Measurements from ENCODE around the gene RPS6KA1. TPM values are rescaled to one million over a fixed set of nuclear protein-coding genes. Genes with fewer than 3 reads are reported as not detected.

RPS6KA1 gene
- total and polyA plus RNA-seq, 8 donors: 13.6 to 32.2 (median 18.4) TPM

DNA sequence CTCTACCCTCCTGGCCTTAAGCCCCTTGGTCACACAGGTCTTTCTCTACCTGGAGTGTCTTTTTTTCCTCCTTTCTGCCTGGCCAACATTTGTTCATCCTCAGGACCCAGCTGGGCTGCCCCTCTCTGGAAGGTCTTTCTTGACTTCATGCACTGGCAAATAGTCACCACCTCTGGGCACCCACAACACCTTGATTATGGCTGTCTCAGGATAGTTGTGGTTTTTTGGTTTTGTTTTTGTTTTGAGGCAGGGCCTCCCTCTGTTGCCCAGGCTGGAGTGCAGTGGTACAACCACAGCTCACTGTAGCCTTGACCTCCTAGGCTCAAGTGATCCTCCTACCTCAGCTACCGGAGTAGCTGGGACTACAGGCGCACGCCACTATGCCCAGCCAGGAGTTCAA, 10.8 kb downstream of the RPS6KA1 start:
- no peak overlapping the region for H3K27ac ChIP-seq

DNA sequence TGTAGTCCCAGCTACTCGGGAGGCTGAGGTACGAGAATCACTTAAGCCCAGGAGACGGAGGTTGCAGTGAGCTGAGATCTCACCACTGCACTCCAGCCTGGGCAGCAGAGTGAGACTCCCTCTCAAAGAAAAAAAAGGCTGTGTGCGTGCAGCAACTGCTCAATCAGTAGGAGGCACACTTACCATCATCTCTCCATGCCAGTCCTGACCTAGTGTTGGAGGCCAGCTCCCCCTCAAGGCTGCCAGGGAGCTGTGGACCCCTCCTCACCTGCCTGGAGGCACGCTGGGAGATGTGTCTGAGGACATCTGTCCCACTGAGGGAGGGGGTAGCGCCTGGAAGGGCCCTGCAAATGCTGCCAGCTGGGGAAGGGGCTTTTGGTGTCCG, 11.9 kb downstream of the RPS6KA1 start:
- H3K4me1 ChIP-seq: peaks cover 0 to 5% (median 0%) of the 10 kb centered on the region in 3 donors

More for the DNA sequence above, 10.8 kb downstream of the RPS6KA1 start:
- no peak for ATAC-seq
- FAIRE-seq: no peak
- Histone ChIP-seq H3K9me3 (no peaks in the 10 kb centered on the region), H3K36me3 (no peaks in the 10 kb centered on the region), H3K27me3 (no peaks in the 10 kb centered on the region), H3K4me3 (no peak overlapping the region), H3K4me1 (peaks cover 0 to 8% (median 0%) of the 10 kb centered on the region in 3 donors)
- intact Hi-C loops (cut with DNase I): no loop called here
- no peak for DNase-seq
- whole genome bisulfite sequencing, 2 donors: 96 to 98% methylated on average over 3 of the region's 3 CpGs
- TF ChIP-seq, protein P1, sequence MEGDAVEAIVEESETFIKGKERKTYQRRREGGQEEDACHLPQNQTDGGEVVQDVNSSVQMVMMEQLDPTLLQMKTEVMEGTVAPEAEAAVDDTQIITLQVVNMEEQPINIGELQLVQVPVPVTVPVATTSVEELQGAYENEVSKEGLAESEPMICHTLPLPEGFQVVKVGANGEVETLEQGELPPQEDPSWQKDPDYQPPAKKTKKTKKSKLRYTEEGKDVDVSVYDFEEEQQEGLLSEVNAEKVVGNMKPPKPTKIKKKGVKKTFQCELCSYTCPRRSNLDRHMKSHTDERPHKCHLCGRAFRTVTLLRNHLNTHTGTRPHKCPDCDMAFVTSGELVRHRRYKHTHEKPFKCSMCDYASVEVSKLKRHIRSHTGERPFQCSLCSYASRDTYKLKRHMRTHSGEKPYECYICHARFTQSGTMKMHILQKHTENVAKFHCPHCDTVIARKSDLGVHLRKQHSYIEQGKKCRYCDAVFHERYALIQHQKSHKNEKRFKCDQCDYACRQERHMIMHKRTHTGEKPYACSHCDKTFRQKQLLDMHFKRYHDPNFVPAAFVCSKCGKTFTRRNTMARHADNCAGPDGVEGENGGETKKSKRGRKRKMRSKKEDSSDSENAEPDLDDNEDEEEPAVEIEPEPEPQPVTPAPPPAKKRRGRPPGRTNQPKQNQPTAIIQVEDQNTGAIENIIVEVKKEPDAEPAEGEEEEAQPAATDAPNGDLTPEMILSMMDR (IDR thresholded peaks at IDR 0.05): no peak

DNA sequence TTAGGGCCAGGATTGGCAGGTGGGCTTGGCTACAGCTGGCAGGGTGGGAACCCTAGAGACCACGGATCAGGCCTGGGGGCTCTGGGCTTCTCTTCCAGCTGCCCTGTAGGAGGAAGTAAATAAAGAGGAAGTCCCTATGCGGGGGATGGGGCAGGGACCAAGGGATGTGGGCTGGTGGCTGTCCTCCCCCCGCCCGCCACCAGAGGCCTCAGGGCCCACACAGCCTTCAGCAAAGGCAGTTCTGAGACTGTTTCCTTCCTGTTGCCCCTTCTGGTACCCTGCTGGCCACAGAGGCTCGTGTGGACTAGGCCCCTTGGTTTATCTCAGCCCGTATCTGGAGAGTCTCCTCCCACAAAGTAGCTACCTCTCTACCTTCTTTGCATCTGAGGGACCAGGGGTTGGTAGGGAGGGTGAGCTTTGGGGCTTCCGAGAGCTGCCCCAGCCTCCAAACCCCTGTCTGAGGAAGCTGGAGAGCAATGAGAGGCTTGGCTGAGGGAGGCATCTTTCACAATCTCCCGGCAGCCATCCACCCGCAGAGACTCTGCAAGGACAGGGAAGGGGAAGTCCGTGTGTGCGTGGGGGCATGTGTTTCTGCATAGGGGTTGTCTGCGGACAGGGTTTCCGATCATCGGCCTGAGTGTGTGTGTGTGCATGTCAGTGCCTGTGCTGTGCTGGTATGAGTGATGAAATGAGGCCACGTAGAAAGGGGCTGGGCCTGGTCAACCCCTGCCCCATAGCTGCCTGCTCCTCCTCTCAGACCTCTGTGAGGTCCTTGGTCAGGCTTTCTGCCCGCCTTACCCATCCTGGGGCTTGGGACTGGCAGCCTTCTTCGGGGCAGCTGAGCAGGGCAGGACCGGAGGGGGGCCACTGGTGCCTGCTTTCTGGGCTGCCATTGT, 12.5 kb downstream of the RPS6KA1 start:
- Histone ChIP-seq H3K36me3 (peaks cover 0 to 4% (median 0%) of the 10 kb centered on the region in 3 donors), H3K9me3 (no peaks in the 10 kb centered on the region), H3K27ac (peak overlapping the region in 3 of 4 donors; percentile 10 to 77 (median 69)), H3K27me3 (no peaks in the 10 kb centered on the region), H3K4me1 (peaks cover 0 to 5% (median 0%) of the 10 kb centered on the region in 3 donors), H3K4me3 (no peak overlapping the region)
- TF ChIP-seq, protein P1 (IDR thresholded peaks at IDR 0.05): no peak
- intact Hi-C loops (cut with DNase I): no loop called here
- DNase-seq (peak in 2 of 6 donors; percentile 24 to 80), ATAC-seq (peak in 3 of 4 donors; percentile 64 to 72 (median 71)), FAIRE-seq (no peak)
- WGBS, 2 donors: 74 to 75% methylated on average over 16 to 18 of the region's 18 CpGs

More for the DNA sequence above, 11.9 kb downstream of the RPS6KA1 start:
- DNase-seq (no peak), ATAC-seq (no peak), FAIRE-seq (no peak)
- intact Hi-C loops (cut with DNase I): no loop called here
- no peaks in the 10 kb centered on the region for H3K9me3 ChIP-seq
- H3K27ac ChIP-seq: peak overlapping the region in 3 of 4 donors; percentile 10 to 77 (median 69)
- TF ChIP-seq, protein P1 (IDR thresholded peaks at IDR 0.05): no peak
- WGBS, 2 donors: 87 to 90% methylated on average over 7 of the region's 7 CpGs
- peaks cover 0 to under 1% (median 0%) of the 10 kb centered on the region in 3 donors for H3K36me3 ChIP-seq
- no peaks in the 10 kb centered on the region for H3K27me3 ChIP-seq
- no peak overlapping the region for H3K4me3 ChIP-seq

DNA sequence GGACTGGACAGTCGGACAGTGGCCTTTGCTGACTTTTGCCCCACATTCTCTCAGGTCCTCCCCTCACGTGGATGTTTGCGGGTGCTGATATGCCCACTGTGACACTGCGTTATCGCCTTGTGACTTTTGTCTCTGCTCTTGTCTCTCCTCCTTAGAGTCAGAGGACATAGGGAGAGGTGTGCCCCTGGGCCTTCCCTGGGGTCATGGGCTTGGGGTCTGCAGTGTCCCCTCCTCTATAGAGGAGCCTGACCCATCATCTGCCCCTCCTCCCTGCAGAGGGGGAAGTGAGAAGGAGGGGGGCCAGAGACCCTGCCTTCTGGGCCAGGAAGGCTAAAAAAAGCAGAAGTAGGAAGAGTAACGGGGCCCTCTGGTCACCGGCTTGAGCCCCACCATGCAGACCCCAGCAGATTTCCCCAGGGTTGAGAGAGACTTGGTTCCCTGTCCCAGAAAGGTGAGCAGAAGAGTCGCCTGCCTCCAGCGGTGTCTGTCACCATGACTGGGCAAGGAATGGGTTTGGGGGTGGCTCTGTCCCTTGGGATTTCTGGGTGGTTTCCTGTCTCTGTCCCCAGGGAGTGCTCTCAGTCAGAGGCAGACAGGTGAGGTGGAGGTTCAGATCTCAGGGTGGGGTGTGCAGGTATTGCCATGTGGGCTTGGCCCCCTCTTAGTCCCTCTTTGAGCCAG, 13.3 kb downstream of the RPS6KA1 start:
- intact Hi-C loops (cut with DNase I): no loop called here
- H3K4me1 ChIP-seq: peaks cover 0 to 5% (median 0%) of the 10 kb centered on the region in 3 donors
- DNase-seq (no peak), FAIRE-seq (no peak), ATAC-seq (peak in 1 of 4 donors; percentile 17)
- TF ChIP-seq, protein P1 (IDR thresholded peaks at IDR 0.05): no peak
- H3K27me3 ChIP-seq: no peaks in the 10 kb centered on the region
- peak overlapping the region in 2 of 4 donors; percentile 69 to 77 for H3K27ac ChIP-seq
- H3K36me3 ChIP-seq: peaks cover 0 to 11% (median 0%) of the 10 kb centered on the region in 3 donors
- no peak overlapping the region for H3K4me3 ChIP-seq
- 89 to 93% methylated on average over 9 of the region's 9 CpGs for WGBS, 2 donors
- H3K9me3 ChIP-seq: no peaks in the 10 kb centered on the region

All from pancreas (tissue), 10 donors.